ENCODE results near the gene FAH.

GRCh38 chr15:80233581-80233980 is 80.8 kb downstream of the FAH start:
- TF ChIP-seq CTCF (IDR thresholded peaks at IDR 0.05; ENCODE audit: insufficient read depth, low read depth, low read length) (no peak), EZH2 (IDR thresholded peaks at IDR 0.05; ENCODE audit: insufficient read depth, low read length) (no peak)

Measured in astrocyte (in vitro differentiated cells and primary cell).